Choroid plexus epithelial cell (primary cell): ENCODE measurements around the gene TAF1B.
A peak's percentile ranks its signal among the peaks of the same experiment; 100 is the strongest.
"Not testable (repeated sequence)": the region's sequence is repeated elsewhere in the genome, so short reads cannot be mapped to it uniquely, and the experiment has no call there.

Experiments used
- DNase-seq: peaks from one replicate; pipeline ENCODE4 v3.0.0-alpha.2; 2010; ENCODE audit warnings: low read depth
- H3K4me3 ChIP-seq: 2 replicates; pipeline ENCODE4 v1.5.1; 2011; ENCODE audit warnings: low read depth, mild to moderate bottlenecking, control low read depth, low read length, moderate library complexity
- CTCF ChIP-seq: conservative IDR thresholded peaks from 2 replicates; pipeline ENCODE4 v1.5.1; 2011; ENCODE audit warnings: low read depth, mild to moderate bottlenecking, control low read depth, inconsistent platforms, low read length, moderate library complexity

TAF1B gene

DNA sequence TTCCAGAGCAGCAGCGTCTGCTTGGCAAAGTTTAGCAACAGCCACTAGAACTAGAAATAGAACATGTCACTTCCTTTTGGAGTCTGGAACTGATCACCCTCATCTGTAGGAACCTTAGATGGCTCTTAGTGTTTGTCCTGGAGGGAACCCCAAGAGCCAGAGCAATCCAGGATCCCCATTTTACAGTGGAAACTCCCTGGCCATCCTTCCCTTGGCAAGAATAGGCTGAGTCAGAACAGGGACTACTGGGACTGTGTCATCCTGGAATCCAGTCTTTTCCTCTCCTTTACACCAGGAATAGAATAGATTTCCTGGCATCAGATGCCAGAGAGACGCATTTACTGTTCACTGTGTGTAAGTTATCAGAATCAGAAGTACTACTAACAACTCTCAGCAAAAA is 75.0 kb downstream of the TAF1B start:
- no peak for DNase-seq
- TF ChIP-seq CTCF: no peak
- no peak overlapping the region for H3K4me3 ChIP-seq

GRCh38 chr2:9919512-9919911 is 76.2 kb downstream of the TAF1B start:
- DNase-seq: no peak
- no peak for TF ChIP-seq CTCF
- H3K4me3 ChIP-seq: no peak overlapping the region

DNA sequence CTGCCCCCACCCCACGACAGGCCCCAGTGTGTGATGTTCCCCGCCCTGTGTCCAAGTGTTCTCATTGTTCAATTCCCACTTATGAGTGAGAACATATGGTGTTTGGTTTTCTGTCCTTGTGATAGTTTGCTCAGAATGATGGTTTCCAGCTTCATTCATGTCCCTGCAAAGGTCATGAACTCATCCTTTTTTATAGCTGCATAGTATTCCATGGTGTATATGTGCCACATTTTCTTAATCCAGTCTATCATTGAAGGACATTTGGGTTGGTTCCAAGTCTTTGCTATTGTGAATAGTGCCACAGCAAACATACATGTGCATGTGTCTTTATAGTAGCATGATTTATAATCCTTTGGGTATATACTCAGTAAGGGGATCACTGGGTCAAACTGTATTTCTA is 83.7 kb downstream of the TAF1B start:
- not testable (repeated sequence) for H3K4me3 ChIP-seq, DNase-seq

GRCh38 chr2:9937258-9937657 is 94.0 kb downstream of the TAF1B start:
- no peak overlapping the region for H3K4me3 ChIP-seq
- DNase-seq: no peak
- TF ChIP-seq CTCF: no peak

DNA sequence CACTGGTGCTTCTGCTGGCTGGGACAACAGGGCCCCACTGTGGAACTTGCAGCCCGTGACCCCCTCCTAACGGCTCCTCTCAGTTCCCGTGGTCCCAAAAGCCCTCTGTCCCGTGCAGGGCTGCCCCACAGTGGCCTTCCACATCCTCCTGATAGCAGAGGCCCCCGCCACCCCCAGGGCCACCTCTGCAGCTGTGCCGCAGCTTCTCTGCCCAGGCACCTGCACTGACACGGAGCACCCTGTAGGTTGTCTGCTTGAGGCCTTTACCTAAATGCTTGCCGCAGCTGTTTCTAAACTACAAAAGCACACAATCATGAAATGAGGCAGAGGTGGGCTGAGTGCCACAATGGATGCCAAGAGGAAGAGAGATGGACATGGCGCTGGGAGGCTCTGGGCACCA is 94.7 kb downstream of the TAF1B start:
- no peak for TF ChIP-seq CTCF
- no peak for DNase-seq
- no peak overlapping the region for H3K4me3 ChIP-seq

DNA sequence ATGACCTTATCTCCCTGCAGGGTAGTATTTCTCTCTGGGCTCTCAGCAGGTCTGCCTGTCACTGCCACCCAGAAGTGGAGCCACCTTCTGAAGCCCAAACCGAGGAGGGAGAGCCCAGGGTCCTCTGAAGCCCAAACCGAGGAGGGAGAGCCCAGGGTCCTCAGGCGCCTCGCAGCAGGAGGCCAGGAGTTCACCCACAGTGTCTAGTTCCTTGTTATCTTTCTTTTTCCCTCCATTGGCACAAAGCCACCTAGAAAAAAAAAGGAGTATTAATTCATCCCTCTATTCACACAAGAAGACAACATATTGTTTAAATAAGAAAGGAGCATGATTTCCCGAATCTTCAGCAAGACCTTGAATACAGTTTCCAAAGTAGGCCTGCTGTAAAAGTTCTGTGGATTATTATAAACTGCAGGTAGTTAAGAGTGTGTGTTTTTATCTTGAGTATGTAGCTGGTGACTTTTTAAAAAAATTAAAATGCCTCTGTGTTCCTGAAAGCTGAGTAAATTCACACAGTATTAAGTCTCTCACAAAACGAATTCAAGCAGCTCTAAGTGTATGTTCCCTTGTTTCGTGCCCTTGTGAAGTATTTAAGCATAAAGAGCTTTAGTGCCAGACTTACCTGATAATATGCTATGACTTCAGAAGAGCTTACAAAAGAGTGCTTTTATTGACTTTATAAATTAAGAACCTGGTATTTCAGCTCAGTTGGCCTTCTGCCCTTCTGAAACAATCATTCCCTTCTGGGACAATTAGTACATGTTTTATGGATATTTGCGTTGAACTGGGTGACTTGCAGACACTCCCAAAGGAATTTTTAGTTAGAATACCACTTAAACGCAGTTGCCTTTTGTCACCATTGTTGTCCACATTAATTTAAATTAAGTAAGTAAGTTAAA is 96.6 kb downstream of the TAF1B start:
- no peak for DNase-seq
- no peak for TF ChIP-seq CTCF
- H3K4me3 ChIP-seq: no peak overlapping the region

GRCh38 chr2:9941196-9941995 is 98.1 kb downstream of the TAF1B start:
- no peak overlapping the region for H3K4me3 ChIP-seq
- no peak for TF ChIP-seq CTCF
- DNase-seq: peak; percentile 72
